Stimulated activated CD8-positive, alpha-beta memory T cell treated with anti-CD3 and anti-CD28 coated beads, Interleukin-15, amount 100 ng/mL, for 24 hours (primary cell): ENCODE results near the gene FLRT1.

ENCODE experiments used
- DNase-seq: peaks from one replicate; pipeline ENCODE4 v3.0.0-alpha.2; 2020; ENCODE audit warnings: low read depth

Gene FLRT1

DNA sequence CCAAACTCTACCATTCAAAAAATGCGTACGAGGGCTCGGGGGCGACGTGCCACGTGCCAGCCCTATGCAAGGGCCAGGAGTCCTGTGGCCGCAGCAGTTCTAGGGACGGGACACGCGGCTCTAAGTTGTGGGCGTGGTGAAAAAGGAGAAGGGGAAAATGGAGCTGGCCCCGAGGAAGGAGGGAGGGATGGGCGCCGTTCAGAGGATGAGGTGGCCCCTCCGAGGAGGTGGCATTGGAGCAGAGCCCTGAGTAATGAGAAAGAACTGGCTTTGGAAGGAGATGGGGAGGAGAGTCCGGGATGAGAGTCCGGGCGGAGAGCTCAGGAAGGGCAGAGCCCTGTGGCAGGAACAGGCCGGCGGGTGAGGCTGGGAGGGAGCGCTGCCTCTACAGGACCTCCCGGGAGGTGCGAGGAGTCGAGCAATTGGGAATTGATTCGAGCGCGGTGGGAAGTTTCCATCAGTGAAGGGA, 28.5 kb upstream of the FLRT1 start:
- DNase-seq: no peak

DNA sequence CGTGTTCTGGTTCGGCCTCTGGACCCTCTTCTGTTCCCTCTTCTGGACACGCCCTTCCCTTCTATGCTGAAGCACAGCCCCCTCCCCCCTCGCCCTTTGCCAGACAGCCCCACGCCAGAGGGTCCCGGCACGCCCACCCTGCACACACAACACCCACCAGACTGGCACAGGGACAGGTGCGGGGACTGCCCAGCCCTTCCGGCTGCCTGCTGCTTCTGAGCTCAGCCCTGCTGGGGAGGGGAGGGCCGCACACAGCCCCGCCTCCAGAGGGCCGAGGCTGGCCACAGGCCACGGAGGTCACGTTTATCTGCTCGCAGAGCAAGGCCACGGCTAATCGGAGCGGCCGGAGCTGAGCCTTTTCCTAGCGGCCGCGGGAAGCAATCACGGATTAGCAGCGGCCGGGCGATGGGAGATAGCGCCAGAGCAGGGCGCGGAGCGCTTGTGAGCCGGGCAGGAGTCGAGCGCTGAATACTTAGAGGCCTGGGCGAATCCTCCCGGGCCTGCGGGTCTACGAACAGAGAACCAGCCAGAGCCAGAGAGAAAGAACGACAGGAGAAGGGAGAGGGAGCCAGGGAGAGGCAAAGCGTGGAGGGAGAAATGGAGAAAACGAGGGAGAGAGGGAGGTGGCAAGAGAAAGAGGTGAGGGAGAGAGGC, 28.0 kb upstream of the FLRT1 start:
- no peak for DNase-seq

DNA sequence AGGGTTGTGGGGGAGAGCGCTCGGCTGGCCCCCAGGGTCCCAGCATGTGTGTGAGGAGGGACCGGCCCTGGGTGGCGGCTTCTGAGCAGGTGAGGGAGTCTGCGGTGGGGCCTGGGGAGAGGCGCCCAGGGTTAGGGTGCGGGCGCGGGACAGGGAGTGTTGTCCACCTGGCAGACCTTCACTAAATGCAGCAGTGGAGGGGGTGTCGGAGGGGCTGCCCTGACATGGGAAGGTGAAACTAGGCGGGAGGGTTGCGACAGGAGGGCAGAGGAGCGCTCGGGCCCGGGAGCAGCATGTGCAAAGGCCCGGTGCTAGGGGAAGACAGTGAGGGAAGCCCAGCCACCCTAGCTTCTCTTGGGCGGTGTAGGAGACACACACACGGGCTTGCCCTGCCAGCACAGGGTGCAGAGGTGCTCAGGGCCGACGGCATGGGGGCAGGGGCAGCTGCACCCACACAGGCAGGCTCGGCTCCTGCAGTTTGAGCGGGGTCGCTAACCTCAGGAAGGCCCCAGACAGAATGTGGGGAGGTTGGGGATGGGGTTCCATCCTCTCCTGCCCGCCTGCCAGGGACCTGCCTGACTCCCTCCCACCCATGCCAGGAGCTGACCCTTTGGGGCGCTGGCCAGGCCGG, 27.3 kb upstream of the FLRT1 start:
- DNase-seq: no peak

DNA sequence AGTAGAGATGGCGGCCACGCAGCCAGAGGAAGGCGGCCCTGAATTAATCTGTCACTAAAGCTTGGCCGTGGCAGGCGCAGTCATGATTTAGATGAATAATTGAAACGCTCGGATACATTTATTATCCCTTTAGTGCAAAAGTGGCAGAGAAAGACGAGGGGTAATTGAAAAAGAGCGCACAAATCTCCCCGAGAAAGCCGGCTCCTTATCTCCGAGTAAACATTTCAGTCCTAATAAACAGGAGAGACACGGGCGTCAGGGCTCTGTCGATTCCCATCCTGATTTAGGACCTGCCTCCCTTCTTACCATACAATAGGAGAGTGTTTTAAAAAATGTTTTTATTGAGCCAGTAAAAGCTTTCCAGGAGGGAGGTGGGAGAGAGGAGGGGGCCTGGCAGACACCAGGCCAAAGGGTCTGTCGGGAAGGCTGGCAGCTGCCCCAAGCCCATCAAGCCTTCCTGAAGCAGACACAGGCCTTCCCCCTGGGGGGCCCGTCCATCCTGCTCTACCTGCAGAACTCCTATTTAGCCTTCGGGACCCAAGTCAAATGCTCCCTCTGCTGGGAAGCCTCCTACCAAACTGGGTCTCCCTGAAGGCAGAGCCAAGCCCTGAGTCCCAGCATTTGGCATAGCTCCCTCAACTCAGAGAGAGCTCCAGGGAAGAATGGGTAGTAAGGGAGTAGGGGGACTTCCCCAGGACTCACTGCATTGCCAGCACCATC, 26.7 kb upstream of the FLRT1 start:
- no peak for DNase-seq

DNA sequence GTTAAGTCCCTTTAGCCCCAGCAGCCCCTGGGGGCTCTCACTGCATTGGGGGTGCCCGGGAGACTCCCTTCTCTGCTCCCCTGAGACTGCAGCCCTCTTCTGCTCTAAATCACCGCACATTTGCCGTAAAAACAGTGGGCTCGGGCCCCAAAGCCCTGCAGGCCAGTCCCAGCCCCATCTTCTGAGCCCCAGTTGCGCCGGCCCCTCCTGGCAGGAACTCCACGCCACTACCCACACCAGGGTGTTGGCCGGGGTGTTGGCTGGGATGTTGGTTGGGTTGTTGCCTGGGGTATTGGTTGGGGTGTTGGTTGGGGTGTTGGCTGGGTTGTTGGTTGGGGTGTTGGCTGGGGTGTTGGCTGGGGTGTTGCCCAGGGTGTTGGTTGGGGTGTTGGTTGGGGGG, 26.0 kb upstream of the FLRT1 start:
- DNase-seq: no peak

DNA sequence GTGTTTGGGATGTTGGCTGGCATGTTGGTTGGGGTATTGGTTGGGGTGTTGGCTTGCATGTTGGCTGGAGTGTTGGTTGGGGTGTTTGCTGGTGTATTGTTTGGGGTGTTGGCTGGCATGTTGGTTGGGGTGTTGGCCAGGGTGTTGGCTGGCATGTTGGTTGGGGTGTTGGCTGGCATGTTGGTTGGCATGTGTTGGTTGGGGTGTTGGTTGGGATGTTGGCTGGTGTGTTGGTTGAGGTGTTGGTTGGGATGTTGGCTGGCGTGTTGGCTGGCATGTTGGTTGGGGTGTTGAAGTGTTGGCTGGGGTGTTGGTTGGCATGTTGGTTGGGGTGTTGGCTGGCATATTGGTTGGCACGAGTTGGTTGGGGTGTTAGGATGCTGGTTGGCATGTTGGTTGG, 24.9 kb upstream of the FLRT1 start:
- no peak for DNase-seq

DNA sequence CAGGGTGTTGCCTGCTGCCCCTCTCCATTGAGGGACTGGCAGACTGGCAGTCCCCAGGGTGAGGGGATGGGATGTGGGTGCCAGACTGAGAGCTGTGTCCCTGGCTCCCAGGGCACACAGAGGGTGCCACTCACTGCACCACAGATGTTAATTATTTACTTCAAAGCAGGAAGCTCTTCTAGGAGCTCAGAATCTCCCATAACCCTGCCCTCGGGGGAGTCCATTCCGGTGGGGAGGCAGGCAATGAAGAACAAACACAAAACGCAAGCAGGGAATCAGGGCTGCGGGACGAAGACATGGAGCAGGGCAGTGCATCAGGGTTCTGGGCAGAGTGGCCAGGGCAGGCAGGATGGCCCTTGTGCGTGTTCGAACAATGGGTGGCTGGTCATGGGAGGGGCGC, 24.4 kb upstream of the FLRT1 start:
- no peak for DNase-seq

DNA sequence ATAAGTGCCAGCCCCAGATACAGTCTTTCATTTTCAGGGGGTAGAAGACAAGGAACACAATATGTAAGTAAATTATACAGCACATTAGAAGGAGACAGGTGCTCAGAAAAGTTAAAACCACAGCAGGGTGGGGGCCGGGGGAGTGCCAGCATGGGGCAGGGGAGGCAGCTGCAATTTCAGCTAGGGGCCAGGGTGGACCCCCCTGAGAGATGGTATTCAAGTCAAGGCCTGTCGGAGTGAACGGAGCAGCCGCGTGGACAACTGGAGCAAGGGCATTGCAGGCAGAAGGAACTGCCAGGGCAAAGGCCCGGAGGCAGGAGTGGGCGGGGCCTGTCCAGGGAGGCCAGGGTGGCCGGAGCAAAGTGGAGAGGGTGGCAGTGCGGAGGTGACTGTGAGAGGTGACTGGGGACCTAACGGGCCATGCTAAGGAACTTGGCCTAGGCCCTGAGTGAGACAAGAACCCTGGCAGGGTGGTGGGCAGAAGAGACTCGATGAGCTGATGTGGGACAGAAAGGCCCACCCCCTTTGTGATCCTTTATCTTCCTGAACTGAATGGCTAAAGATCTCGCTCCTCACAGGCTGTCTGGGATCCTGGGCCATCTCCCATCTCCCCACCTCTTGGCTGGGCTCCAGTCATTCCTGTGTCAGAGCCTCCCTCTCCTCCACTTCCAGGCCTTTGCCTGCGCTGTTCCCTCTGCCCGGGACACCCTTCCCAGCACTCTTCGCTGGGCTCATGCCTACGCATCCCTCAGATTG, 22.4 kb upstream of the FLRT1 start:
- no peak for DNase-seq

DNA sequence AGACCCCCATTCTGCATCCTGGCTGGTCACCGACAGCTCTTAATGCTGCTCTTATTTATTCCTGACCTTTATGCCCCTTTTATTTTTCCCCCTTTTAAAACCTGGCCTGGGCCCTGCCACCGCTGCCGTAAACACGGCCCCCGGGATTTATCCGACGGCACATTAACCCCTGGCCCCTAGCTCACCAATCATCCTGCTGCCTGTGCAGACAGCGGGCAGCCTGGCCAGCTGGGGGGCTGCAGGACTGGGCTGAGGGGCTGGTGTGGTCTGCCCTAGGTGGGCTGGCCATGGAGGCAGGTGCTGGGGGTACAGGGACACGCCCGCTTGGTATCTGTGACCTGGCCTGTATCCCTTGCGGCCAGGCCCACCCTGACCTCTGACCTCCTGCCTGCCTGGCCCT, 21.4 kb upstream of the FLRT1 start:
- DNase-seq: no peak

DNA sequence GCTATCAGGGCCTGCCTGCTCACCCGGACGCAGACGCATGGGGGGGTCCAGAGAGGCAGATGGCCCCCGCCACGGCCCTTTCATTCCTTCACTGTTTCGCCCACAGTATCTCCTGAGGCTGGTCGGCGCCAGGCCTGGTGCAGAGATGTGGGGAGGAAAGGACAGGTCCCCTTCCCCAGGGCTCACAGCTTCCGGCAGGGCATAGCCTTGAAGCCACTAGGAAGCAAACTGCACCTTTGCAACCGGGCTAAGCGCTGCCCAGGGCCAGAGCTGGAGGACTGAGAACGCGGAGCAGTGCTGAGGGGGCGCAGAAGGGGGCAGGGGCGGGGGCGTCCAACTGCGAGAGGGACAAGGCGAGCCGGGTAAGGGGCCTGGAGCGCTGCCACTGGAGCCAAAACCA, 20.2 kb upstream of the FLRT1 start:
- no peak for DNase-seq

DNA sequence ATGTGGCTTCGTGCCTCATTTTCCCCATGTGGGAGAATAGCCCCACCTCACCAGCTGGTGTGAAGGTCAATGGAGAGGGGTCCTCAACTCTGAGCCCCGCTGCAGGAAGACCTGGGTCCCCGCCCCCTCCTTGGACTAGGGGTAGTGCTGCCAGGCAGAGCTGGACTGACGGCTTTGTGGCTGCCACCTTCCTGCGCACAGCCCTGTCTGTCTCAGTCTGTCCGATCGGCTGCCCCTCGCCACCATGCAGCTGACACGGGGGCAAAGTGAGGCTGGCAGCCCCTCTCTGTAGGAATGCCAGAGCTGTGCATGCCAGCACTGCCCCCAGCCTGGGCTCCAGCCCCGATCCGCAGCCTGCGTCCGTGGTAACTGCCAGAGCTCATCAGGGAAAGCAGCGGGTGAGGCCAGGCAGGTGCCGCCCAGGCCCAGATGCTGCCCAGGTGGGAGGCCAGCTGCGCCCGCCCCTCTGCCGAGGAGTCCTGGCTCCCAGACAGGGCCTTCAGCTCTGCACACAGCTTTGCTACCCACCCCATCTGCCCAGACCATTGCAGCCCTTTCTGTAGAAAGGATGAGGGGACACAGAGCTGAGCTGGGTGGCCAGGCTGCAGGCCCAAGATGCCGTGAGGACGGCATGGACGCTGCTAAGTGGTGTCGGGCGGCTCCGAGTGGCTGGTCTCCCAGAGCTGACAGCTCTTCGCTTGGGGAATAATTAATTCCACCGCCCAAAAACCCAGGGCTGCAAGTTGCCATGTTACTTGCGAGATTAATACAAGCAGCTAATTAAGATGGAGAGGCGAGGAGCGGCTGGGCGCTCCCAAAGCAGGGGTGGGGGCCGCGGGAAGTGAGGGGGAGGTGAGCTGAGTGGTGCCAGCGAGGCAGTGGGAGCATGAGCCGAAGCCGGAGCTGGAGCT, 19.5 kb upstream of the FLRT1 start:
- no peak for DNase-seq

DNA sequence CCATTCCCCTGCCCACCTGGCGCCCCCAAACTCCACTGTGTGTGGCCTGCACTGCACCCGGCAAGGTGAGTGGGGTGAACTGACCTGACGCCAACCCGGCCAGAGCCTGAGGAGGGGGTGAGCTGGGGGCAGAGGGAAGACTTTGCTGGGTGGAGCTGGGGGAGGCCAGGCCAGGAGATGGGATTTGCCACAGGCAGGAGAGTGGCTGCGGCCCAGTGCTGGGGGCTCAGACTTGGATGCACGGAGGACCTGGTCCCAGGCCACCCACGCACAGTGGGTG, 17.8 kb upstream of the FLRT1 start:
- no peak for DNase-seq

DNA sequence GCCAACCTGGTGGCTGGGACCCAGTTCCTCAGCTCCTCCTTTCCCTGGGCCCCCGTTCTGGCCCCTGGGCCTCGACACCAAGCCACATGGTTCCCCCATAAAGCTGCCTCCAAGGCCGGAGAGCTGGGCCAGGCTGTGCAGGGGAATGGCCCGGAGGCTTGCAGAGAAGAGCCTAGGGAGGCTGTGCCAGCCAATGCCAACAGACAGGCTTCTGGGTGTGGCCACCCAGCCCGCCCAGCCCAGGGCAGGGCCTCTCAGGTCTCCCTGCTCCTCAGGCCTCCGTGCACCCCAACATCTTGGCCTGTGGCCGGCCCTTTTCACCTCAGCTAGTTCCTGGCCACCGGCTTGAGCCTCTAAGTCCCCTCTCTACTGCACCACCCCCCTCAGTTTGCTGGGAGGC, 17.4 kb upstream of the FLRT1 start:
- no peak for DNase-seq

DNA sequence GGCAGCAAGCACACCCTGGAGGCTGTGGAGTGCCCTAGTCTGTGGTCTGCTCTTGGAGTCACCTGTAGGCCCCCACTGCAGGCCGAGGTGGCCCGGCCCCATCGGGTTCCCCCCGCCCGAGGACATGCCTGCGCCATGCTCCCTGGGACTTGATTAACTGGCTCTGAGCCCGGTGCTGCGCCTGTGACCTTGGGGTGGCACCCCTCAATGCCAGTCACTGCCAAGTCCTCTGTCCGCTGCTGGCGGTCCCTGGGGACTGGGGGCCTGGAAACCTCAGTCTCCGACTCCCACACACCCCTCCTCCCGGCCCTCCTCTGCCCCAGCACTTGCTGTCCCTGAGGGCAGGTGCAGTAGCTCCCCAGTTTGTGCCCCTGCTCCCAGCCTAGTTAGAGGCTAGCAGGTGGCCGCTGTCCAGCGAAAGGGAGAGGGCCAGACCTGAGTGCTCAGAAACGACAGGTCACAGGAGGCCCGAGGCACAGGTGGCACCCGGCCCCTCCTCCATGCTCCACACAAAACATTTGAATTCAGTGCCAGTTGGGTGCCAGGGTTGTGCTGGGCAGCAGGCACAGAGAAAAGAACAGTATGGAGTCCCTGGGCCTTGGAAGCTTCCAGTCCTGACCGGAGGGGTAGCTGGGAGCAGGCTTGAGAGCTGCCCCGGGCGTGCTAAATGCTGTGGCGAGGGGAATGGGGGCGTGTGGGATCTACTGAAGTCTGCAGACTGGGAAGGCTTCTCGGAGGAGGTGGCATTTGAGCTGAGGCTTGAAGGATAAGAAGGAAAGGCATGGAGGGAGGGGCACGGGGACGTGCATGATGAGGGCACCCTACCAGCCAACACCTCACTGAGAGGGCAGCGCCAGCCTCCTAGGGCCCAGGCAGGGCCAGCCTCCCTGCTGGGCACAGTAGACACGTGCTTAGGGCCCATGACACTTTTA, 16.4 kb upstream of the FLRT1 start:
- DNase-seq: no peak

DNA sequence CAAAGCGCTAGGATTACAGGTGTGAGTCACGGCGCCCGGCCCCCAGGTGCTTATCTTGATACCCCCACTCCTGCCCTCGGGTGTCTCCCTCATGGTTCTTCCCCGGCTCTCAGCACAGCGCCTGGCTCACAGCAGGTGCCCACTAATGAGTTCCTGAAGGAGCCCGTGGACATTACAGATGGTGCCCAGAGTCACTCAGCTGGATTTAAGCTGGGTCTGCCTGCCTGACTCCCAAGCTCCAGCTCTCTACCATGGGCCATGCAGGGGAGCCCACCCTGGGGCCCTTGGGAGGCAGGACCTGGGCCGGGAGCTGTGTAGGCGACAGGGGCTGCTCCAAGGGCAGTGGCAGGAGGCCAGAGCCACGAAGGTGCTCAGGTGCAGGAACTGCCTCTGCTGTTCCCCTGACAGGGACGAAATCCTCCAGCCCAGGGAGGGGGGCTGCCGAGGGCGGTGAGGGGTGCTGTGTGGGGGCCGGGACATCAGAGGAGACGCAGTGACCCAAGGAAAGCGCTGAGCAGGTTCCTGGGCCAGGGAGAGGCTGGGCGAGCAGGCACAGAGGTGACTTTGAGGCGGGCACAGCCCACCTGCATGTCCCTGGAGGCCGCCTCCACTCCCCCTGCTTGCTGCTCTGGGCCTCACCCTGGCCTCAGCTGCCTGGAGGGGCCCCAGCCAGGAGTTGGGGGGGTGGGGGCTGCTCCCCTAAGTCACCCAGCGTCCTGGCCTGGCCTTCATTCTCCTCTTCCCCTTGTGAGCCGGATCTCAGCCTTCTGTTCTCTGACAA, 14.6 kb upstream of the FLRT1 start:
- DNase-seq: no peak

DNA sequence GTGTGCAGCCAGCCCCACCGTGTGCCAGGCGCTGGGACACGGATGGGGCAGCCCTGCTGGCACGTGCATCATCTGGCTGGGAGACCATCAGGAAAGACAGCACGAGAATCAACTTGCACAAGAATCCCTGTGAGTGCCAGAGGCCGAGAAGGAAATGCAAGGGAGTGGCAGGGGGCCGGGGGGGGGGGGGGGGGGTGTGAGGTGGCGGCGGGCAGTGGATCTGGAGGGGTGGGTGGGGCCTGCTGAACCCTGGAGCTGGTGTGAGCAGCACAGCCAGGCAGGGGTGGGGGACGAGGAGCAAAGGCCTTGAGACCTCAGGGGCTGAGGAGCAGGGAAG, 14.0 kb upstream of the FLRT1 start:
- no peak for DNase-seq

DNA sequence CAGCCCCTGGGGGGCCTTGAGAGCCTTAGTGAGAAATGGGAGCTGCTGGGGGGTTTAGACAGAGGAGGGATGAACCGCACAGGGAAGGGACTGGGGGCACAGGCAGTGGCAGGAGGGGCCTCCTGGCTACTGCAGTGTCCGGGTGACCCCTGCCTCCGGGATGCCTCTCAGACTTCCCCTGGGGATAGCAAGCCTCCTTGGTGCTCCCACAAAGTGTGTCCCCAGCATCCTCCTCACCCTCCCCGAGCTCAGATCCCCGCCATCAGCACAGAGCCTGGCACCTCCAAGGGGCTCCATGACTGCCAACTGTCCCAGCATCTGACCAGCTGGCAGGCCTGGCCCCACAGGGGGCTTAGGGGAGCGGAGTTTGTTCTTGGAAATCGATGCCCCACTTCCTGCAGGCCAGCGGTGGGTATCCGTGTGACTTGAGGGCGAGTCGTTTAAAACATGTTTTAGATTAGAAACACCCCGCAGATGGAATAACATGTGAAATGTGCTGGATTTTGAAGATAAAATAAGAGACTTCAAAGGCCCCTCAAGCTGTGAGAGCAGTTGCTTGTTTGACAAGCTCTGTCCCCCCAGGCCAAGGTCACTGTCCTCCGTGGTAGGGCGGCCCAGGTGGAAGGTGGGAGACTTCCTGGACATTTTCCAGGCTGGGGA, 13.5 kb upstream of the FLRT1 start:
- no peak for DNase-seq

DNA sequence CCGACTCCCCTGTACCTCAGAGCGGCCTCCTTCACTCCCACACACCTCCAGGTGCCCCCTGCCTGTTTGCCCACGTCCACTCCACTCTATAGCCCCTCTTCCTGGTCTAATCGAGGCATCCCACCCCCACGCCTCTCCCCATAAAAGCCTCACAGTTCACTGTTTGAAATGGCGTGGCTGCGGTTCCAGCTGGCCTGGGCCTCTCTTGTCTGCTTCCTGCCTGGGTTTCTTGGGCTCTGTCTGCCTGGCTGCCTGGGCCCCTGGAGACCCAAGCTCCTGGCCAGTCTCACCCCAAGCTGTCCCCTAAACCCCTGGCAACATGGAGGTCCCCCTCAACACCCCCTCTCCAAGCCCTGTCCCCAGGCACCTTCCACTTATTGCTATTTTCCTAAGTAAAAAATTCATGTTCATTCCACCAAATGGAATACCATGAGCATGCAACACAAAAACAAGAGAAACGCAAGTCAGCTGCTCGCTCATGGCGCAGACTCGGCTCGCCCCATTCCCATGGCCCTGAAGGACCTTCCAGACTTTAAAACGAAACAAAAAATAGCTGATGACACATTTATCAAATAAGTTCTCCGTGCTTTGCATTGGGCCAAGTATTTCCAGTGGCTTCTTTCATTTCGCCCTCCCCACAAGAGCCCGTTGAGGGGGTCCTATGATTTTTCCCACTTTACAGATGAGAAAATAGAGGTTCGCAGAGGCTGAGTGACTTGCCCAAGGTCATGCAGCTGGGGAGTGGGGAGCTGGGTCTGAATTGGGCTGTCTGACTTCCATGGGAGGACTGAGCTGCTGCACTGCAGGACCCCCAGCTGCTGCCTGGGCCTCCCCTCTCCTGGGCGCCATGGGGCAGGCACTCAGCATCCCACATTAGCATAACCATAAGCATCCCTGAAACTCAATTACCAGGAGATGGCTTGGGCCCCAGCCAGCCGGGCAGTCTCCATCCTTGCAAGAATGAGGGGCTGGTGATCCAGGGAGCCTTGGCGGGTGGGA, 11.7 kb upstream of the FLRT1 start:
- DNase-seq: no peak
